LNCaP clone FGC (cell line): ENCODE results near the gene GASK1A.

ENCODE experiments used
- DNase-seq: peaks from one replicate; pipeline ENCODE4 v3.0.0-alpha.2; 2011; ENCODE audit warnings: low read depth
- H3K4me3 ChIP-seq: 2 replicates; pipeline ENCODE4 v1.5.1; 2011; ENCODE audit warnings: mild to moderate bottlenecking, low read depth, low read length, control low read depth
- CTCF ChIP-seq: IDR thresholded peaks from 2 replicates; pipeline ENCODE4 v1.5.1; 2012; ENCODE audit warnings: mild to moderate bottlenecking; ENCODE audit not compliant: control insufficient read depth, insufficient read depth; ENCODE audit errors: extremely low read depth

Gene GASK1A

GRCh38 chr3:43079536-43080332 lies 100.6 kb downstream of the GASK1A start:
- H3K4me3 ChIP-seq: no peak overlapping the region
- no peak for TF ChIP-seq CTCF
- no peak for DNase-seq

- TF ChIP-seq CTCF: no peak
- DNase-seq: no peak
- no peak overlapping the region for H3K4me3 ChIP-seq
Measured at GRCh38 chr3:43080726-43081568, 101.8 kb downstream of the GASK1A start.

- TF ChIP-seq CTCF: no peak
- no peak overlapping the region for H3K4me3 ChIP-seq
- no peak for DNase-seq
Measured at GRCh38 chr3:43081796-43082195, 102.7 kb downstream of the GASK1A start.

GRCh38 chr3:43082457-43082856 lies 103.3 kb downstream of the GASK1A start:
- no peak for TF ChIP-seq CTCF
- no peak for DNase-seq
- no peak overlapping the region for H3K4me3 ChIP-seq

GRCh38 chr3:43086460-43087165 lies 107.5 kb downstream of the GASK1A start:
- no peak overlapping the region for H3K4me3 ChIP-seq
- peak; percentile 46 for DNase-seq
- TF ChIP-seq CTCF: no peak

GRCh38 chr3:43087249-43087776 lies 108.2 kb downstream of the GASK1A start:
- no peak for DNase-seq
- peak; percentile 47 for TF ChIP-seq CTCF
- H3K4me3 ChIP-seq: no peak overlapping the region
